IPS-18a (cell line): ENCODE data around the gene CALM1.

Experiments used
- H3K27ac ChIP-seq: one replicate; pipeline ENCODE4 v1.5.1; 2013; ENCODE audit warnings: low read length
- H3K27me3 ChIP-seq: one replicate; pipeline ENCODE4 v1.6.1; 2013; ENCODE audit warnings: mild to moderate bottlenecking, low read length; ENCODE audit not compliant: control insufficient read depth, insufficient read depth
- H3K36me3 ChIP-seq: one replicate; pipeline ENCODE4 v1.6.1; 2013; ENCODE audit warnings: low read depth, low read length; ENCODE audit not compliant: control insufficient read depth
- H3K4me1 ChIP-seq: one replicate; pipeline ENCODE4 v1.6.1; 2013; ENCODE audit warnings: low read depth, low read length; ENCODE audit not compliant: control insufficient read depth
- H3K4me3 ChIP-seq: one replicate; pipeline ENCODE4 v1.5.1; 2013; ENCODE audit warnings: low read length
- H3K9ac ChIP-seq: one replicate; pipeline ENCODE4 v1.6.1; 2013; ENCODE audit warnings: mild to moderate bottlenecking, low read length, moderate library complexity
- H3K9me3 ChIP-seq: one replicate; pipeline ENCODE4 v1.6.1; 2013; ENCODE audit warnings: low read depth, low read length; ENCODE audit not compliant: control insufficient read depth

The CALM1 gene

GRCh38 chr14:90396341-90397339 lies at the start of gene CALM1:
TSS of gene CALM1 (plus strand) at chr14:90397029. CDS start at chr14:90397231, 202 bp downstream.
- H3K9ac ChIP-seq, result peak within 1 kb of the TSS; percentile 72
- H3K9me3 ChIP-seq, result no peaks in the 10 kb centered on the region
- H3K4me1 ChIP-seq, result no peaks in the 10 kb centered on the region
- peak within 1 kb of the TSS; percentile 95 for H3K4me3 ChIP-seq
- no peak within 1 kb of the TSS for H3K27ac ChIP-seq
- no peaks in the 10 kb centered on the region for H3K27me3 ChIP-seq
- H3K36me3 ChIP-seq, result peaks cover 17% of the 10 kb centered on the region

- Histone ChIP-seq H3K9me3 (no peaks in the 10 kb centered on the region), H3K4me1 (peaks cover 2% of the 10 kb centered on the region), H3K4me3 (no peak overlapping the region), H3K36me3 (no peaks in the 10 kb centered on the region), H3K9ac (no peak overlapping the region), H3K27ac (no peak overlapping the region), H3K27me3 (no peaks in the 10 kb centered on the region)
Observed at GRCh38 chr14:90348270-90348669, 48.6 kb upstream of the CALM1 start.

GRCh38 chr14:90349739-90350138 lies 47.1 kb upstream of the CALM1 start:
- H3K4me3 ChIP-seq, result no peak overlapping the region
- H3K27ac ChIP-seq, result no peak overlapping the region
- H3K9me3 ChIP-seq, result no peaks in the 10 kb centered on the region
- H3K27me3 ChIP-seq, result no peaks in the 10 kb centered on the region
- H3K36me3 ChIP-seq, result no peaks in the 10 kb centered on the region
- peaks cover 2% of the 10 kb centered on the region for H3K4me1 ChIP-seq
- H3K9ac ChIP-seq, result no peak overlapping the region

GRCh38 chr14:90354551-90355298 lies 42.1 kb upstream of the CALM1 start:
- no peak overlapping the region for H3K4me3 ChIP-seq
- H3K9ac ChIP-seq, result no peak overlapping the region
- H3K36me3 ChIP-seq, result no peaks in the 10 kb centered on the region
- H3K27me3 ChIP-seq, result no peaks in the 10 kb centered on the region
- H3K4me1 ChIP-seq, result no peaks in the 10 kb centered on the region
- H3K9me3 ChIP-seq, result no peaks in the 10 kb centered on the region
- no peak overlapping the region for H3K27ac ChIP-seq

GRCh38 chr14:90355540-90356518 lies 41.0 kb upstream of the CALM1 start:
- no peak overlapping the region for H3K9ac ChIP-seq
- H3K27ac ChIP-seq, result no peak overlapping the region
- H3K27me3 ChIP-seq, result no peaks in the 10 kb centered on the region
- no peaks in the 10 kb centered on the region for H3K9me3 ChIP-seq
- no peak overlapping the region for H3K4me3 ChIP-seq
- H3K4me1 ChIP-seq, result no peaks in the 10 kb centered on the region
- no peaks in the 10 kb centered on the region for H3K36me3 ChIP-seq

- Histone ChIP-seq H3K27me3 (no peaks in the 10 kb centered on the region), H3K27ac (no peak overlapping the region), H3K4me1 (no peaks in the 10 kb centered on the region), H3K9ac (no peak overlapping the region), H3K9me3 (no peaks in the 10 kb centered on the region), H3K36me3 (no peaks in the 10 kb centered on the region), H3K4me3 (no peak overlapping the region)
Observed at GRCh38 chr14:90356925-90357324, 39.9 kb upstream of the CALM1 start.

- H3K27ac ChIP-seq, result no peak overlapping the region
- H3K4me3 ChIP-seq, result no peak overlapping the region
- H3K36me3 ChIP-seq, result no peaks in the 10 kb centered on the region
- no peaks in the 10 kb centered on the region for H3K9me3 ChIP-seq
- H3K9ac ChIP-seq, result no peak overlapping the region
- H3K4me1 ChIP-seq, result no peaks in the 10 kb centered on the region
- H3K27me3 ChIP-seq, result no peaks in the 10 kb centered on the region
Observed at GRCh38 chr14:90358359-90358758, 38.5 kb upstream of the CALM1 start.

GRCh38 chr14:90361865-90362557 lies 34.8 kb upstream of the CALM1 start:
- no peaks in the 10 kb centered on the region for H3K36me3 ChIP-seq
- no peaks in the 10 kb centered on the region for H3K27me3 ChIP-seq
- H3K27ac ChIP-seq, result no peak overlapping the region
- H3K4me3 ChIP-seq, result no peak overlapping the region
- no peaks in the 10 kb centered on the region for H3K4me1 ChIP-seq
- H3K9me3 ChIP-seq, result no peaks in the 10 kb centered on the region
- H3K9ac ChIP-seq, result no peak overlapping the region

GRCh38 chr14:90362558-90362896 lies 34.3 kb upstream of the CALM1 start:
- Histone ChIP-seq H3K9me3 (no peaks in the 10 kb centered on the region), H3K4me1 (no peaks in the 10 kb centered on the region), H3K4me3 (no peak overlapping the region), H3K36me3 (no peaks in the 10 kb centered on the region), H3K27me3 (no peaks in the 10 kb centered on the region), H3K9ac (no peak overlapping the region), H3K27ac (no peak overlapping the region)

GRCh38 chr14:90368946-90369721 lies 27.7 kb upstream of the CALM1 start:
- Histone ChIP-seq H3K4me3 (no peak overlapping the region), H3K27ac (no peak overlapping the region), H3K36me3 (no peaks in the 10 kb centered on the region), H3K9me3 (no peaks in the 10 kb centered on the region), H3K4me1 (no peaks in the 10 kb centered on the region), H3K9ac (no peak overlapping the region), H3K27me3 (no peaks in the 10 kb centered on the region)
